Lower lobe of right lung (tissue), 2 donors: ENCODE results near the gene PHF20. TPM values are rescaled to one million over a fixed set of nuclear protein-coding genes. Genes with fewer than 3 reads are reported as not detected.

Experiments
- ATAC-seq, 2 donors: fragments of 200-7000 bp; cut with Tn5 transposase; one replicate each; pipeline ENCODE4 v1.9.1; 2020 to 2022; ENCODE audit warnings: mild to moderate bottlenecking in 2 of 2, moderate library complexity in 2 of 2
- DNase-seq: peaks from one replicate; pipeline ENCODE4 v3.0.0-alpha.2; 2020
- H3K27ac ChIP-seq: fragments of 200-600 bp; one replicate; pipeline ENCODE4 v1.8.0; 2022
- H3K27me3 ChIP-seq: fragments of 200-600 bp; one replicate; pipeline ENCODE4 v1.8.0; 2022; ENCODE audit warnings: low read depth
- H3K36me3 ChIP-seq: fragments of 200-600 bp; one replicate; pipeline ENCODE4 v1.8.0; 2022; ENCODE audit warnings: mild to moderate bottlenecking
- H3K4me1 ChIP-seq: fragments of 200-600 bp; one replicate; pipeline ENCODE4 v1.8.0; 2022
- H3K4me3 ChIP-seq: fragments of 200-600 bp; one replicate; pipeline ENCODE4 v1.8.0; 2022; ENCODE audit warnings: mild to moderate bottlenecking
- H3K9me3 ChIP-seq: fragments of 200-600 bp; one replicate; pipeline ENCODE4 v1.8.0; 2022
- CTCF ChIP-seq: fragments of 200-600 bp; IDR thresholded peaks from one replicate; pipeline ENCODE4 v1.8.0; 2022; ENCODE audit warnings: antibody characterized with exemption, mild to moderate bottlenecking
- intact Hi-C: fragments of 100-400 bp; cut with DNase I; formaldehyde crosslinking; loops from one replicate; pipeline ENCODE4 v1.11.0; 2022
- total RNA-seq: library from RNA; stranded (reverse); fragmentation: NEBNext Ultra II Directional; extraction: Animal tissue kit (Norgen Biotek cat#: 25700); gene quantifications from one replicate; pipeline ENCODE4 v1.2.1, GENCODE V29; 2021
- donor health status: DM: no; HTN: yes; CAD: no; lungs with severe emphysema.

The PHF20 gene
- total RNA-seq, 1 donor from 2014 or later = 47.9 TPM

- H3K27ac ChIP-seq = no peak overlapping the region
- H3K4me1 ChIP-seq = peaks cover 56% of the 10 kb centered on the region
- DNase-seq = no peak
- H3K36me3 ChIP-seq = peaks cover 100% of the 10 kb centered on the region
- TF ChIP-seq CTCF = no peak
- no peak for ATAC-seq
- no peaks in the 10 kb centered on the region for H3K9me3 ChIP-seq
- no peak overlapping the region for H3K4me3 ChIP-seq
- intact Hi-C loops = no loop called here
- no peaks in the 10 kb centered on the region for H3K27me3 ChIP-seq
These were observed 42.5 kb upstream of the PHF20 start for GRCh38 chr20:35729283-35729807.

GRCh38 chr20:35729836-35730582 is 41.8 kb upstream of the PHF20 start:
- Histone ChIP-seq H3K27ac (no peak overlapping the region), H3K36me3 (peaks cover 100% of the 10 kb centered on the region), H3K4me1 (peaks cover 62% of the 10 kb centered on the region)

GRCh38 chr20:35730583-35731468 is 41.0 kb upstream of the PHF20 start:
- no peak for TF ChIP-seq CTCF
- no peaks in the 10 kb centered on the region for H3K27me3 ChIP-seq
- no peak overlapping the region for H3K4me3 ChIP-seq
- peaks cover 70% of the 10 kb centered on the region for H3K4me1 ChIP-seq
- no peak overlapping the region for H3K27ac ChIP-seq
- no peaks in the 10 kb centered on the region for H3K9me3 ChIP-seq
- ATAC-seq (no peak), DNase-seq (no peak)
- intact Hi-C loops = no loop called here
- H3K36me3 ChIP-seq = peaks cover 100% of the 10 kb centered on the region

More at GRCh38 chr20:35729836-35730582, 41.8 kb upstream of the PHF20 start:
- no peaks in the 10 kb centered on the region for H3K9me3 ChIP-seq
- no peak for ATAC-seq
- DNase-seq = no peak
- H3K4me3 ChIP-seq = no peak overlapping the region
- intact Hi-C loops = no loop called here
- no peak for TF ChIP-seq CTCF
- no peaks in the 10 kb centered on the region for H3K27me3 ChIP-seq

- H3K4me3 ChIP-seq = no peak overlapping the region
- H3K4me1 ChIP-seq = peaks cover 76% of the 10 kb centered on the region
- intact Hi-C loops = no loop called here
These were observed 40.4 kb upstream of the PHF20 start for GRCh38 chr20:35731469-35731788.

More at GRCh38 chr20:35731469-35731788, 40.4 kb upstream of the PHF20 start:
- DNase-seq = no peak
- no peak for TF ChIP-seq CTCF
- H3K27ac ChIP-seq = no peak overlapping the region
- no peak for ATAC-seq
- H3K36me3 ChIP-seq = peaks cover 100% of the 10 kb centered on the region
- H3K9me3 ChIP-seq = no peaks in the 10 kb centered on the region
- H3K27me3 ChIP-seq = no peaks in the 10 kb centered on the region
